Activated naive CD8-positive, alpha-beta T cell treated with anti-CD3 and anti-CD28 coated beads, Interleukin-2, amount 10 ng/mL, durations not matched to agents 7 days and 5 days (primary cell): ENCODE measurements around the gene SRC. TPM values are rescaled to one million over a fixed set of nuclear protein-coding genes. Genes with fewer than 3 reads are reported as not detected.

Experiments used
- ATAC-seq: fragments of 150-1000 bp; cut with Tn5 transposase; one replicate; pipeline ENCODE4 v1.10.0; 2021; ENCODE audit warnings: low read depth, moderate library complexity
- POLR2A ChIA-PET: fragments of 350-600 bp; sonication (Branson Sonifier 250); formaldehyde crosslinking; loops from one replicate; lab custom pipeline; 2021; ENCODE audit warnings: antibody characterized with exemption; lab: Charles Lee
- DNase-seq: peaks from one replicate; pipeline ENCODE4 v3.0.0; 2021
- H3K27ac Mint-ChIP-seq: one replicate; pipeline ENCODE4 v1.8.0; 2022; ENCODE audit warnings: mild to moderate bottlenecking, mixed read lengths
- H3K27me3 Mint-ChIP-seq: one replicate; pipeline ENCODE4 v1.8.0; 2022; ENCODE audit warnings: mild to moderate bottlenecking, moderate library complexity, mixed read lengths
- H3K36me3 Mint-ChIP-seq: one replicate; pipeline ENCODE4 v1.8.0; 2021; ENCODE audit warnings: mild to moderate bottlenecking, mixed read lengths
- H3K4me1 Mint-ChIP-seq: one replicate; pipeline ENCODE4 v1.8.0; 2021; ENCODE audit warnings: mixed read lengths
- H3K4me3 Mint-ChIP-seq: one replicate; pipeline ENCODE4 v1.8.0; 2022; ENCODE audit warnings: mild to moderate bottlenecking, moderate library complexity, mixed read lengths
- H3K9me3 Mint-ChIP-seq: one replicate; pipeline ENCODE4 v1.8.0; 2021; ENCODE audit warnings: mixed read lengths
- total RNA-seq, 2 experiments: library from RNA; stranded (reverse); gene quantifications; one replicate each; pipeline ENCODE4 v1.2.3, GENCODE V29; 2021

SRC gene
- total RNA-seq, 2 experiments from 2014 or later: 4.5 to 5.6 TPM

GRCh38 chr20:37415118-37416085 lies 69.5 kb downstream of the SRC start:
- H3K4me3 Mint-ChIP-seq: no peak overlapping the region
- POLR2A ChIA-PET: no interaction called here
- no peaks in the 10 kb centered on the region for H3K9me3 Mint-ChIP-seq

GRCh38 chr20:37416100-37416847 lies 70.3 kb downstream of the SRC start:
- no peak for ATAC-seq
- POLR2A ChIA-PET: no interaction called here
- no peaks in the 10 kb centered on the region for H3K36me3 Mint-ChIP-seq

More at GRCh38 chr20:37415118-37416085, 69.5 kb downstream of the SRC start:
- Mint-ChIP-seq H3K27ac (no peak overlapping the region), H3K4me1 (no peaks in the 10 kb centered on the region), H3K36me3 (no peaks in the 10 kb centered on the region), H3K27me3 (peaks cover 2% of the 10 kb centered on the region)
- DNase-seq (no peak), ATAC-seq (no peak)

DNA sequence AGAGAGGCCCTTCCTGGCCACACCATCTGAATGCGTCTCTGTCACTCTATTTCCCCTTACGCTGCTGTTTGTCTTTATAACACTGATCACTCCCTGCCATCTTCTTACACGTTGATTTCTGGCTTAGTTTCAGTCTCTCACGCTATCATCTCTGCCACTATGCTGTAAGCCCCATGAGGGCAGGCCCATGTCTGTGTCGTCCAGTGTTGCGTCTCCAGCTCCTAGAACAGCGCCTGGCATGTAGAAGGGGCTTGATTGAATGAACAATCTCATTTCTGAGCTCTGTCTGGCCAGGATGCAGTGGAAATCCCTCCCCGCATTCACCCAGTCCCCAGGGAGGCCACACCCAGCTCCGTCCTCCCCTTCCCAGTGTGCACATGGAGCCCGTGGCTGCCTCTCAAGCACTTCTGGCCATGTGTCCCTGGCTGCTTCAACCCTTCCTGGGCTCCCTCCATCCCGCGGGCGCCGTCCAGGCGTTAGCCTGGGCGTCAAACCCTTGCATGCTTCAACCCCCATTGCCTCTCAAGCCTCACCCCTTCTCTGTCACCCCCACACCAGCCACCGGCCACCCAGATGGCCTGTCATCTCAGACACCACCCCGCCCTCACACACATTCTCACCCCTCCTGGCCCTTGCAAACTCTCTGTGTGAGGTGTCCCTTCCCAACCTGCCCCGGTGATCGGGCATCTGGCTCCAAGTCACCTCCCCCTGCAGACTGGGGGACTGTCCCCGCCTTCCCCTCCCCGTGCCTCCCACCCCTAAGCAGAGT lies 71.1 kb downstream of the SRC start:
- POLR2A ChIA-PET: no interaction called here

More at GRCh38 chr20:37416100-37416847, 70.3 kb downstream of the SRC start:
- Mint-ChIP-seq H3K27me3 (peaks cover 2% of the 10 kb centered on the region), H3K9me3 (no peaks in the 10 kb centered on the region), H3K27ac (no peak overlapping the region), H3K4me3 (no peak overlapping the region), H3K4me1 (no peaks in the 10 kb centered on the region)
- no peak for DNase-seq

GRCh38 chr20:37417617-37418467 lies 71.9 kb downstream of the SRC start:
- POLR2A ChIA-PET: no interaction called here
- no peaks in the 10 kb centered on the region for H3K4me1 Mint-ChIP-seq
- H3K27ac Mint-ChIP-seq: no peak overlapping the region
- no peaks in the 10 kb centered on the region for H3K9me3 Mint-ChIP-seq
- no peak overlapping the region for H3K4me3 Mint-ChIP-seq
- H3K36me3 Mint-ChIP-seq: no peaks in the 10 kb centered on the region
- DNase-seq: no peak
- H3K27me3 Mint-ChIP-seq: peaks cover 11% of the 10 kb centered on the region
- ATAC-seq: no peak

More for the DNA sequence above, 71.1 kb downstream of the SRC start:
- Mint-ChIP-seq H3K36me3 (no peaks in the 10 kb centered on the region), H3K27ac (no peak overlapping the region), H3K9me3 (no peaks in the 10 kb centered on the region), H3K4me1 (no peaks in the 10 kb centered on the region), H3K4me3 (no peak overlapping the region), H3K27me3 (peaks cover 7% of the 10 kb centered on the region)
- DNase-seq (no peak), ATAC-seq (no peak)

DNA sequence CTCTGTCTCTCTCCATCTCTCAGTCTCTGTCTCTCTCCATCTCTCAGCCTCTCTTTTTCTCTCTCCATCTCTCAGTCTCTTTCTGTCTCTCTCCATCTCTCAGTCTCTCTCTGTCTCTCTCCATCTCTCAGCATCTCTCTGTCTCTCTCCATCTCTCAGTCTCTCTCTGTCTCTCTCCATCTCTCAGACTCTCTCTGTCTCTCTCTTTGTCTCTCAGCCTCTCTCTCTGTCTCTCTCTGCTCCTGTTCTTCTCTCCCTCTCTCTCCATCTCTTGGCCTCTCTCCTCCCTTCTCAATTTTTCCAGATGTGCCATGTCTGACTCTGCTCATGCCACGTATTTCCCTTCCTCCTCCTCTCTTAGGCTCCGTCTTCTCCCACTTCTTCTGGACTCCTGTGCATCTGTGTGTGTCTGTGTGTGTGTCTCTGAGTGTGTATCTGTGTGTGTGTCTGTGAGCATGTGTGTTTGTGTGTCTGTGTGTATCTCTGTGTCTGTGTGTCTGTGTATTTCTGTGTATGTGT lies 72.7 kb downstream of the SRC start:
- POLR2A ChIA-PET: no interaction called here
- ATAC-seq (no peak), DNase-seq (no peak)
- Mint-ChIP-seq H3K9me3 (no peaks in the 10 kb centered on the region), H3K36me3 (no peaks in the 10 kb centered on the region), H3K27me3 (peaks cover 12% of the 10 kb centered on the region), H3K4me3 (no peak overlapping the region), H3K4me1 (no peaks in the 10 kb centered on the region), H3K27ac (no peak overlapping the region)

GRCh38 chr20:37419307-37419706 lies 73.4 kb downstream of the SRC start:
- no peaks in the 10 kb centered on the region for H3K36me3 Mint-ChIP-seq
- no peaks in the 10 kb centered on the region for H3K4me1 Mint-ChIP-seq
- H3K4me3 Mint-ChIP-seq: no peak overlapping the region
- no peak for ATAC-seq
- no peaks in the 10 kb centered on the region for H3K9me3 Mint-ChIP-seq
- H3K27me3 Mint-ChIP-seq: peaks cover 17% of the 10 kb centered on the region
- no peak for DNase-seq
- POLR2A ChIA-PET: no interaction called here
- no peak overlapping the region for H3K27ac Mint-ChIP-seq

DNA sequence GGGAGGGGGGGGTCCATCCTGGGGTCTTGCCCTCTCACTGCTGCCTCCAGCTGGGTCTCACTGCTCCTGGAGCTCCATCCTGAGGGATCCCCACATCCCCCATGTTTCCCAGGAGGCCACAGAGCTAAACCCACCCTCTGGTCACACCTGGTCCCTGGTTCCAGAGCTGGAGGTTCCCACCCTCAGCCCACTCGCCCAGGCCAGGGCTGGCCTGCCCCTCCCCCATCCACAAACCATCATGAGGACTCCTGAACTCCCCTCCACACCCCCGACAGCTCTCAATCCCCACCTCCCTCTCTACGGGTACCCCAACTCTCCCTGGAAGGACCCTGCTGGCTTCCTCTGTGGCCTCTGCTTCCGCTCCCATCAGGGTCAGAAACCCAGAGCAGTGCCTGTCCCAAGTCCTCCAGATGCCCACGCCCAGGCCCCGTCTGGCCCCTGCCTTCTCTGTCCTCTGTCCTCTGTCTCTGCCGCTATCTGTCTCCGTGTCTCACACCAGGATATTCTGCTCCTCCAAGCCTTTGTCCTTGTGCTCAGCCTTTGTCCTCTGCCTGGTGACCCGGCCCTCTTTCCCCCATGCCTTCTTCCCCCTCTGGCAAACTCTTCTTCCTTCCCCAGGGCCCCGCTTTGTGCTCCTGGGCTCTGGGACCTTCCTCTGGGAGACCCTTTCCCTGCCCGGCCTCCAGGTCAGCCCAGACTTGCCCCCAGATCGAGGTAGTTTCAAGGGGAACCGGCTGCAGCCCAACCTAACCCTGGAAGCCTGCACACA lies 74.0 kb downstream of the SRC start:
- Mint-ChIP-seq H3K4me1 (no peaks in the 10 kb centered on the region), H3K27ac (no peak overlapping the region), H3K36me3 (no peaks in the 10 kb centered on the region), H3K4me3 (no peak overlapping the region), H3K9me3 (no peaks in the 10 kb centered on the region), H3K27me3 (peaks cover 18% of the 10 kb centered on the region)
- POLR2A ChIA-PET: no interaction called here
- DNase-seq (no peak), ATAC-seq (no peak)

GRCh38 chr20:37420610-37421009 lies 74.7 kb downstream of the SRC start:
- Mint-ChIP-seq H3K4me3 (no peak overlapping the region), H3K27ac (no peak overlapping the region), H3K9me3 (no peaks in the 10 kb centered on the region), H3K4me1 (no peaks in the 10 kb centered on the region), H3K27me3 (peaks cover 18% of the 10 kb centered on the region), H3K36me3 (no peaks in the 10 kb centered on the region)
- DNase-seq (no peak), ATAC-seq (no peak)
- POLR2A ChIA-PET: no interaction called here

DNA sequence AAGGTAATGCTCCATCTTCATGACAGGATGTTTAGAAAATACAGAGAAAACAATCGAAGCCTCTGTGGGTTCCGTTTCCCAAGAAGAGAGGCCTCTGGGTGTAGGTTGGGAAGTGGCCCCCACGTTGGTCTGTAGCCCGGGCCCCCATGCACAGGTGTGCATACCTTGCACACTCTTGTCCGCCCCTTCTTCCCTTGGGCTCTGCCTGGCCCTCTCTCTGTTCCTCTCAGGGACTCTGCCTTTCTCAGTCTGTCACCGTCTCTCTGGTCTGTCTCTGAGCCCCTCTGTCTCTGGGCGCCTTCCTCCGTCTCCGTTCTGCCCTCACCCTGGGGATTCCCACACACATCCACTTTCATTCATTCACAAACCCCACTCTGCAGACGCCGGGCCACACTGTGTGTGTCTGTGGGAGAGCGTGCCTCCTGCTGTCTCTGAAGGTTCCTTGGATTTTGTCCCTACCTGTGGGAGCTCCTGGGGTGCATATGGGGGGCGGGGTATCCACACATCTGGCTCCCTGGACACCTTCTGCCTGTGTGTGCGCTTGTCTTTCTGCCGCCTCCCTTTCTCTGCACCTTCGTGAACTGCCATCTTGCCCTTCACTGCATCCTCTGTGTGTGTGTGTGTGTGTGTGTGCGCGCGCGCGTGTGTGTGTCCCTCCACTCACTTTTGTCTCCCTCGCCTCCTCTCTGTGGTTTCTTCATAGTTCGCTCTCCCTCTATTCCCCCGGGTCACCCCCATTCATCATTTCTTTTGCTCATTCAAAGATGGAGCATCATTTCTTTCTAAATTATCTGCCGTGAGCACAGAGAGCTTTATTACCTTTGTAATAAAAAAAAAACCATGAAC lies 75.3 kb downstream of the SRC start:
- H3K4me1 Mint-ChIP-seq: no peaks in the 10 kb centered on the region
- no peaks in the 10 kb centered on the region for H3K36me3 Mint-ChIP-seq
- H3K9me3 Mint-ChIP-seq: no peaks in the 10 kb centered on the region
- POLR2A ChIA-PET: no interaction called here
- H3K4me3 Mint-ChIP-seq: no peak overlapping the region
- ATAC-seq: no peak
- H3K27me3 Mint-ChIP-seq: peaks cover 18% of the 10 kb centered on the region
- no peak for DNase-seq
- H3K27ac Mint-ChIP-seq: no peak overlapping the region

DNA sequence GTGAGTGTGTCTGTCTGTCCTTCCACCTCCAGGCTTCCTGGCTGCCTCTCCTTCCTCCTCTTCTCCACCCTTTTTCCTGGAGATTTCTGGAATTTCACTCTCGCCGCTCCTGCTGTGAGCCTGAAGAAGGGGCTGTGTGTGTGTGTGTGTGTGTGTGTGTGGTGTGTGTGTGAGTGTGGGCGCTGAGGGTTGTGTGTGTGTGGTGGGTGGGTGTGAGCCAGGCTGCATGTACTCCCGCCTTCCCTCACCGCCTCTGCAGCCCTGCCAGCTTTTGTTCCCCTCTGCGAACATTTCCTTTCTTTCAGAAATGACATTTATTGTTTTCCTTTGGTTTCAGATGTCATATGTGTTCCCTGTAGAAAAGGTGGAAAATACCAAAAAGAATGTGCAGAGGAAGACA lies 76.0 kb downstream of the SRC start:
- Mint-ChIP-seq H3K36me3 (no peaks in the 10 kb centered on the region), H3K4me3 (no peak overlapping the region), H3K27ac (no peak overlapping the region), H3K4me1 (no peaks in the 10 kb centered on the region), H3K9me3 (no peaks in the 10 kb centered on the region), H3K27me3 (peaks cover 18% of the 10 kb centered on the region)
- DNase-seq: no peak
- no peak for ATAC-seq
- POLR2A ChIA-PET: no interaction called here

DNA sequence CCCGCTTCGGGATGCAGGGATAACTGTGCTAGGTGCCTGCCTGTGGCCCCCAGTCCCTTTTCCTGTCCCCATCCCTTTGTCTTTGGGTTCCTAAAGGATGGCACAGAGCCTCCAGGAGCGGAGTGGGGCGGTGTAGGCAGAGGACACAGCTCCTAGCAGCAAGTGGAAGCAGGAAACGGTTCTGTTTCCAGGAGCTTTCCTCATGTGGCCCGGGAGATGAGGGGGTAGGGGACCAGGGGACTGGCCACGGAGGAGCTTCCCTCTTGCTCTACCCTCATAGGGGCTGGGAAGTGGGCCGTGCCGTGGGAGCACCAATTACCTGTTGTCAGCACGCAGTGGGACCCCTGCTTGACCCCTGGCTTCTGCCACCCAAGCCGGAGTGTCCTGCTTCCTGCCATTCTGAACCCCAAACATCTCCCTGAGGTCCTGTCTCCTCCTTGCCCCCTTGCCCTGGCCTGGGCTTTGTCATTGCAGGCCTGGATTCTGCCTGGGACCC lies 76.9 kb downstream of the SRC start:
- Mint-ChIP-seq H3K4me3 (no peak overlapping the region), H3K27ac (no peak overlapping the region), H3K36me3 (no peaks in the 10 kb centered on the region), H3K4me1 (no peaks in the 10 kb centered on the region), H3K27me3 (peaks cover 18% of the 10 kb centered on the region), H3K9me3 (no peaks in the 10 kb centered on the region)
- DNase-seq (no peak), ATAC-seq (no peak)
- POLR2A ChIA-PET: no interaction called here
